HEK293T (cell line): ENCODE measurements around the gene GNLY.

Source experiments
- ARNT ChIP-seq: fragments of 450-650 bp; IDR thresholded peaks from 2 replicates; pipeline ENCODE4 v1.6.1; 2017; ENCODE audit warnings: mild to moderate bottlenecking
- FOXA1 ChIP-seq: fragments of 450-650 bp; IDR thresholded peaks from 2 replicates; pipeline ENCODE4 v1.6.1; 2016; ENCODE audit warnings: mild to moderate bottlenecking
- FOXK2 ChIP-seq: fragments of 450-650 bp; IDR thresholded peaks from 2 replicates; pipeline ENCODE4 v1.6.1; 2016; ENCODE audit warnings: mild to moderate bottlenecking
- FOXM1 ChIP-seq: fragments of 450-650 bp; IDR thresholded peaks from 2 replicates; pipeline ENCODE4 v1.6.1; 2017; ENCODE audit warnings: mild to moderate bottlenecking, borderline replicate concordance
- LEF1 ChIP-seq: fragments of 450-650 bp; IDR thresholded peaks from 2 replicates; pipeline ENCODE4 v1.6.1; 2017; ENCODE audit warnings: mild to moderate bottlenecking, borderline replicate concordance
- SUZ12 ChIP-seq: fragments of 450-650 bp; IDR thresholded peaks from 2 replicates; pipeline ENCODE4 v1.6.1; 2016; ENCODE audit warnings: mild to moderate bottlenecking
- TARDBP ChIP-seq: fragments of 450-650 bp; IDR thresholded peaks from 2 replicates; pipeline ENCODE4 v1.6.1; 2016
- ZNF384 ChIP-seq: fragments of 450-650 bp; IDR thresholded peaks from 2 replicates; pipeline ENCODE4 v1.6.1; 2016

DNA sequence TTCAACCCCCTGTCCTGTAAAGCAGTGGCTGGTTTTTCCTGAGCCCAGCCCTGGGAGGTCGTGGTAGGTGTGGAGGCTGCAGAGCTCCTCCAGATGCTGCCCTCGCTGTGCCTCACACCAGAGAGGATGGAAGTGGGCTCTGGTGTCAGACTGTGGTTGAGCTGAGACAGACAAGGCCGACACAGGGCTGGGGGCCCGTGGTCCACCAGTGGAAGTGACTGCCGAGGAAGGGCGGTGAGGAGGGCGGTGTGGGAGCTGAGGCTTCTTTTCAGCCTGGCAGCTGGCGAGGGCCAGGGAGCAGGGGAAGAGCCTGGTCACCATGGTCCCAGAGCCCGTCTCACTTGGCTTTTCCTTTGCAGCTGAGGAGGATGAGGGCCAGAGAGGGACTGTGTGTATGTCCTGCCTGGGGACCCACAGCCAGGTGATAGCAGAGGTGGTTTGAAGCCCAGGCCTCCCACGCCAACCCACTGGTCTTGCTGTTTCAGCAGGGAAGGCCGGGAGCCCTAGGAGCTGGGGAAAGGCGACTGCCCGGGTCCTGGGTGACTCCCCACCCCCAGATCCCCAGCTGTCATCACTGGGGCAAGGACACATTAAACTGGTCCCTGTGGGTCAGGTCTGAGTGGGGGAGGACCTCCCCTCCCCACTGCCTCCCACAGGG, 34.7 kb upstream of the GNLY start:
- TF ChIP-seq SUZ12 (no peak), FOXA1 (no peak), FOXM1 (no peak), ARNT (no peak), FOXK2 (no peak), LEF1 (no peak), ZNF384 (no peak), TARDBP (no peak)
